Erythroblast (primary cell): ENCODE results near the gene CNTNAP5.

Experiments
- GATA1 ChIP-seq: IDR thresholded peaks from 2 replicates; pipeline ENCODE4 v1.6.1; 2011; ENCODE audit warnings: low read depth, mild to moderate bottlenecking, control low read depth, low read length, moderate library complexity
- POLR2A ChIP-seq: IDR thresholded peaks from 2 replicates; pipeline ENCODE4 v1.6.1; 2011; ENCODE audit warnings: mild to moderate bottlenecking, low read length

DNA sequence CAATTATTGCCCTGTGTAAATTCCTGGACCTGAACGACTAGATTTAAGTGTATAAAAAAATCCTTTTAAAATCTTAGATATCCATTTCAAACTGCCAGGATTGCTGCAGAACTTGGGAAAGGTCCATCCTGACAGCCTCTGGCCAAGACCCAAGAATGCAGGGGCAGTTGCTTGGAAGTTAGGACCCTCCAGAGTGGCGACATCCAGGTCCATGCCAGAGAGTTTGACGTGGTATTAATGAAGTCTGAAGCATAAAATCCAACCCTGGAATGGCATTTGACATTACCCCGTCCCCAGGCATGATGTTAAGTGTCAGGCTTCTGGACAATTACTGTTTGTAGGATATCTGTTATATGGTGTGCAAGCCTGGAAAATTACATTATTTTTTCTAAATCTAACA lies 810.2 kb downstream of the CNTNAP5 start:
- TF ChIP-seq POLR2A: no peak
- no peak for TF ChIP-seq GATA1
